Subcutaneous abdominal adipose tissue (tissue), 5 donors: ENCODE data around the gene LRTM2.

Experiments
- H3K27ac ChIP-seq: one replicate; pipeline ENCODE4 v1.7.0; 2013; ENCODE audit warnings: low read depth, mild to moderate bottlenecking, inconsistent platforms, low read length, moderate library complexity
- H3K27me3 ChIP-seq, 5 donors: one replicate each; pipeline ENCODE4 v1.7.0; 2013; ENCODE audit warnings: low read length in 5 of 5, inconsistent platforms in 1 of 5; ENCODE audit not compliant: control insufficient read depth in 5 of 5, insufficient read depth in 4 of 5
- H3K36me3 ChIP-seq, 5 donors: one replicate each; pipeline ENCODE4 v1.7.0; 2013; ENCODE audit warnings: low read length in 5 of 5; ENCODE audit not compliant: control insufficient read depth in 5 of 5, insufficient read depth in 5 of 5
- H3K4me1 ChIP-seq, 5 donors: one replicate each; pipeline ENCODE4 v1.7.0; 2013; ENCODE audit warnings: low read length in 5 of 5, mild to moderate bottlenecking in 3 of 5, moderate library complexity in 1 of 5; ENCODE audit not compliant: control insufficient read depth in 5 of 5, insufficient read depth in 5 of 5
- H3K4me3 ChIP-seq, 5 donors: one replicate each; pipeline ENCODE4 v1.7.0; 2013; ENCODE audit warnings: low read length in 5 of 5, low read depth in 1 of 5
- H3K9ac ChIP-seq, 5 donors: one replicate each; pipeline ENCODE4 v1.7.0; 2013; ENCODE audit warnings: low read length in 5 of 5, mild to moderate bottlenecking in 4 of 5, moderate library complexity in 3 of 5
- H3K9me3 ChIP-seq, 5 donors: one replicate each; pipeline ENCODE4 v1.7.0; 2013; ENCODE audit warnings: low read length in 5 of 5; ENCODE audit not compliant: control insufficient read depth in 5 of 5
- donor health status: healthy.
- donor health status: healthy.
- donor health status: healthy.
- donor health status: healthy.
- donor health status: healthy.

LRTM2 gene

GRCh38 chr12:1846421-1847405, 26.3 kb downstream of the LRTM2 start:
- Histone ChIP-seq H3K9ac (no peak overlapping the region), H3K27ac (no peak overlapping the region), H3K4me3 (no peak overlapping the region), H3K36me3 (no peaks in the 10 kb centered on the region), H3K9me3 (no peaks in the 10 kb centered on the region), H3K27me3 (peaks cover 8 to 14% (median 12%) of the 10 kb centered on the region in 5 donors), H3K4me1 (no peaks in the 10 kb centered on the region)

GRCh38 chr12:1847411-1847810, 27.0 kb downstream of the LRTM2 start:
- Histone ChIP-seq H3K4me1 (no peaks in the 10 kb centered on the region), H3K9ac (no peak overlapping the region), H3K36me3 (no peaks in the 10 kb centered on the region), H3K27me3 (peaks cover 3 to 12% (median 10%) of the 10 kb centered on the region in 5 donors), H3K4me3 (no peak overlapping the region), H3K27ac (no peak overlapping the region), H3K9me3 (no peaks in the 10 kb centered on the region)

GRCh38 chr12:1848146-1848545, 27.8 kb downstream of the LRTM2 start:
- Histone ChIP-seq H3K9ac (no peak overlapping the region), H3K4me1 (no peaks in the 10 kb centered on the region), H3K9me3 (no peaks in the 10 kb centered on the region), H3K27ac (no peak overlapping the region), H3K4me3 (no peak overlapping the region), H3K36me3 (no peaks in the 10 kb centered on the region), H3K27me3 (peaks cover 2 to 10% (median 8%) of the 10 kb centered on the region in 5 donors)

- Histone ChIP-seq H3K4me1 (no peaks in the 10 kb centered on the region), H3K36me3 (no peaks in the 10 kb centered on the region), H3K4me3 (no peak overlapping the region), H3K27me3 (peaks cover 0 to 10% (median 6%) of the 10 kb centered on the region in 5 donors), H3K9me3 (peaks cover 0 to under 1% (median 0%) of the 10 kb centered on the region in 5 donors), H3K27ac (no peak overlapping the region), H3K9ac (no peak overlapping the region)
These were observed 28.4 kb downstream of the LRTM2 start for GRCh38 chr12:1848745-1849144.

- no peak overlapping the region for H3K4me3 ChIP-seq
- H3K9ac ChIP-seq: no peak overlapping the region
- H3K9me3 ChIP-seq: peaks cover 3 to 21% (median 14%) of the 10 kb centered on the region in 5 donors
- H3K36me3 ChIP-seq: no peaks in the 10 kb centered on the region
- H3K27ac ChIP-seq: no peak overlapping the region
- no peaks in the 10 kb centered on the region for H3K27me3 ChIP-seq
- H3K4me1 ChIP-seq: no peaks in the 10 kb centered on the region
These were observed 30.9 kb downstream of the LRTM2 start for GRCh38 chr12:1851151-1851701.

GRCh38 chr12:1852076-1852475, 31.7 kb downstream of the LRTM2 start:
- H3K9ac ChIP-seq: no peak overlapping the region
- no peak overlapping the region for H3K27ac ChIP-seq
- no peak overlapping the region for H3K4me3 ChIP-seq
- H3K9me3 ChIP-seq: peaks cover 3 to 25% (median 17%) of the 10 kb centered on the region in 5 donors
- H3K27me3 ChIP-seq: peaks cover 0 to 2% (median 0%) of the 10 kb centered on the region in 5 donors
- peaks cover 0 to 1% (median 0%) of the 10 kb centered on the region in 5 donors for H3K4me1 ChIP-seq
- H3K36me3 ChIP-seq: no peaks in the 10 kb centered on the region

GRCh38 chr12:1853716-1854115, 33.4 kb downstream of the LRTM2 start:
- Histone ChIP-seq H3K4me1 (peaks cover 0 to 1% (median 0%) of the 10 kb centered on the region in 5 donors), H3K27me3 (peaks cover 2 to 5% (median 5%) of the 10 kb centered on the region in 5 donors)

GRCh38 chr12:1855241-1855640, 34.9 kb downstream of the LRTM2 start:
- H3K4me1 ChIP-seq: peaks cover 0 to 1% (median 0%) of the 10 kb centered on the region in 5 donors
- no peak overlapping the region for H3K27ac ChIP-seq
- peaks cover 4 to 7% (median 5%) of the 10 kb centered on the region in 5 donors for H3K27me3 ChIP-seq
- H3K9ac ChIP-seq: no peak overlapping the region
- peak overlapping the region in 3 of 5 donors; percentile 11 to 21 (median 19) for H3K4me3 ChIP-seq
- no peaks in the 10 kb centered on the region for H3K36me3 ChIP-seq
- peaks cover 3 to 25% (median 17%) of the 10 kb centered on the region in 5 donors for H3K9me3 ChIP-seq

More at GRCh38 chr12:1853716-1854115, 33.4 kb downstream of the LRTM2 start:
- no peak overlapping the region for H3K27ac ChIP-seq
- H3K4me3 ChIP-seq: no peak overlapping the region
- no peak overlapping the region for H3K9ac ChIP-seq
- H3K9me3 ChIP-seq: peaks cover 3 to 25% (median 17%) of the 10 kb centered on the region in 5 donors
- no peaks in the 10 kb centered on the region for H3K36me3 ChIP-seq

- H3K4me1 ChIP-seq: peaks cover 0 to 1% (median 0%) of the 10 kb centered on the region in 5 donors
- no peak overlapping the region for H3K27ac ChIP-seq
- peaks cover 3 to 25% (median 17%) of the 10 kb centered on the region in 5 donors for H3K9me3 ChIP-seq
- no peaks in the 10 kb centered on the region for H3K36me3 ChIP-seq
- peaks cover 4 to 7% (median 5%) of the 10 kb centered on the region in 5 donors for H3K27me3 ChIP-seq
- H3K9ac ChIP-seq: no peak overlapping the region
- no peak overlapping the region for H3K4me3 ChIP-seq
These were observed 36.7 kb downstream of the LRTM2 start for GRCh38 chr12:1857086-1857485.

- H3K36me3 ChIP-seq: no peaks in the 10 kb centered on the region
- H3K27ac ChIP-seq: no peak overlapping the region
- peaks cover 0 to 1% (median 0%) of the 10 kb centered on the region in 5 donors for H3K4me1 ChIP-seq
- peaks cover 3 to 25% (median 17%) of the 10 kb centered on the region in 5 donors for H3K9me3 ChIP-seq
- peaks cover 4 to 7% (median 5%) of the 10 kb centered on the region in 5 donors for H3K27me3 ChIP-seq
- H3K9ac ChIP-seq: no peak overlapping the region
- H3K4me3 ChIP-seq: no peak overlapping the region
These were observed 37.5 kb downstream of the LRTM2 start for GRCh38 chr12:1857821-1858220.
